Adrenal gland (tissue), 12 donors: ENCODE results near the gene CHI3L1. TPM values are rescaled to one million over a fixed set of nuclear protein-coding genes. Genes with fewer than 3 reads are reported as not detected.
A peak's percentile ranks its signal among the peaks of the same experiment; 100 is the strongest.

Experiments
- DNase-seq, 7 donors: peaks; one replicate each; pipeline ENCODE4 v3.0.0-alpha.2; 2019 to 2020
- H3K27ac ChIP-seq, 5 donors: fragments of 200-600 bp; sonication (generic) in 4 of 5; 1 replicate in 3 of 5; 2 replicates in 2 of 5; pipeline versions ENCODE4 v1.5.1 to v1.8.0; 2016 to 2020; ENCODE audit warnings: mild to moderate bottlenecking in 1 of 5
- H3K27me3 ChIP-seq: fragments of 200-600 bp; 2 replicates; pipeline ENCODE4 v1.8.0; 2021
- H3K36me3 ChIP-seq, 2 donors: fragments of 200-600 bp; replicated peaks in 1 of 2; 1 replicate in 1 of 2; 2 replicates in 1 of 2; pipeline versions ENCODE4 v1.5.1 to v1.8.0; 2018 to 2022
- H3K4me1 ChIP-seq, 2 donors: fragments of 200-600 bp; replicated peaks in 1 of 2; 1 replicate in 1 of 2; 2 replicates in 1 of 2; pipeline versions ENCODE4 v1.5.1 to v1.8.0; 2018 to 2021
- H3K4me3 ChIP-seq, 4 donors: fragments of 200-600 bp; sonication (generic) in 3 of 4; one replicate each; pipeline ENCODE4 v1.5.1; 2016 to 2018
- H3K9me3 ChIP-seq, 3 donors: fragments of 200-600 bp; sonication (generic) in 1 of 3; replicated peaks in 1 of 3; 1 replicate in 2 of 3; 2 replicates in 1 of 3; pipeline versions ENCODE4 v1.5.1 to v1.8.0; 2016 to 2021
- CTCF ChIP-seq, 6 experiments: fragments of 450-650 bp in 4 of 6; fragments of 200-600 bp in 2 of 6; sonication (generic) in 1 of 6; IDR thresholded peaks; 1 replicate in 5 of 6; 2 replicates in 1 of 6; pipeline versions ENCODE4 v1.5.1 to v1.8.0; 2016 to 2021; ENCODE audit warnings: antibody characterized with exemption in 6 of 6, mild to moderate bottlenecking in 2 of 6, moderate library complexity in 1 of 6
- POLR2A ChIP-seq, 2 donors: fragments of 450-650 bp; IDR thresholded peaks; one replicate each; pipeline ENCODE4 v1.6.1; 2017; ENCODE audit warnings: antibody characterized with exemption in 2 of 2, mild to moderate bottlenecking in 2 of 2, moderate library complexity in 1 of 2
- WGBS, 4 donors: extraction: QIAGEN DNeasy Blood & Tissue Kit in 2 of 4; methylation state at CpG; one replicate each; pipeline versions ENCODE4 v1.1.5 to v1.1.7; 2013 to 2017; 5-methylcytosine and 5-hydroxymethylcytosine counted together
- intact Hi-C, 2 donors: fragments of 100-400 bp; cut with DNase I; formaldehyde crosslinking; loops; one replicate each; pipeline versions ENCODE4 v1.14.1 to v1.15.0; 2022 to 2023
- polyA plus RNA-seq, 3 donors: library from polyadenylated mRNA; stranded (reverse); fragments of 200-250 nt in 2 of 3; fragments of 350-450 nt in 1 of 3; fragmentation: Illumina TruSeq in 1 of 3; extraction: RNeasy Lipid Tissue Mini Kit (QIAGEN cat#74804) in 1 of 3; gene quantifications; one replicate each; pipeline ENCODE4 v1.2.3, GENCODE V29; 2013 to 2014
- total RNA-seq, 9 donors: library from RNA; depleted of rRNA in 4 of 9; stranded (reverse); fragments of >200 nt in 4 of 9; fragments of 120-200 nt in 1 of 9; fragmentation: NEBNext Ultra II Directional in 1 of 9; extraction: Animal tissue kit (Norgen Biotek cat#: 25700) in 1 of 9; gene quantifications; one replicate each; pipeline versions ENCODE4 v1.1.0 to v1.2.4, GENCODE V29; 2013 to 2023
- donor health status: healthy with polysubstance abuse.
- donor health status: Bipolar disorder and iron deficiency.
- donor health status: DM: yes; HTN: yes; CAD: no.
- donor health status: DM: no; HTN: no; CAD: no.
- donor health status: DM: no; HTN: no; CAD: no.
- donor health status: DM: yes; HTN: yes; CAD: no.

Gene CHI3L1
- total and polyA plus RNA-seq, 12 donors, result 0.11 to 19.1 (median 0.74) TPM

GRCh38 chr1:203177470-203178039, 8.9 kb downstream of the CHI3L1 start:
- TF ChIP-seq CTCF (IDR thresholded peaks at IDR 0.05), result no peak
- TF ChIP-seq POLR2A (IDR thresholded peaks at IDR 0.05), result no peak
- Histone ChIP-seq H3K27me3 (no peaks in the 10 kb centered on the region), H3K4me3 (no peak overlapping the region), H3K9me3 (no peaks in the 10 kb centered on the region), H3K4me1 (peaks cover 4 to 14% of the 10 kb centered on the region in 2 donors), H3K36me3 (no peaks in the 10 kb centered on the region), H3K27ac (peak overlapping the region in 1 of 5 donors; percentile 50)
- DNase-seq, result peak in 6 of 7 donors; percentile 36 to 65 (median 52)
- intact Hi-C loops, result no loop called here
- WGBS, 4 donors, result 24 to 41% (median 38%) methylated on average over 6 to 9 of the region's 9 CpGs

GRCh38 chr1:203177036-203177405, 9.5 kb downstream of the CHI3L1 start:
- TF ChIP-seq CTCF (IDR thresholded peaks at IDR 0.05), result no peak
- TF ChIP-seq POLR2A (IDR thresholded peaks at IDR 0.05), result no peak
- no peak for DNase-seq
- 92 to 96% (median 93%) methylated on average over 6 of the region's 6 CpGs for WGBS, 4 donors
- no peak overlapping the region for H3K4me3 ChIP-seq
- H3K27ac ChIP-seq, result no peak overlapping the region
- no peaks in the 10 kb centered on the region for H3K36me3 ChIP-seq
- no peaks in the 10 kb centered on the region for H3K27me3 ChIP-seq
- intact Hi-C loops, result no loop called here
- H3K9me3 ChIP-seq, result no peaks in the 10 kb centered on the region
- peaks cover 4 to 14% of the 10 kb centered on the region in 2 donors for H3K4me1 ChIP-seq

GRCh38 chr1:203176273-203177035, 10.1 kb downstream of the CHI3L1 start:
- TF ChIP-seq CTCF (IDR thresholded peaks at IDR 0.05) (no peak), POLR2A (IDR thresholded peaks at IDR 0.05) (no peak)
- no peaks in the 10 kb centered on the region for H3K9me3 ChIP-seq
- no peak overlapping the region for H3K4me3 ChIP-seq
- H3K27ac ChIP-seq, result no peak overlapping the region
- no peak for DNase-seq
- peaks cover 4 to 14% of the 10 kb centered on the region in 2 donors for H3K4me1 ChIP-seq
- intact Hi-C loops, result no loop called here
- H3K27me3 ChIP-seq, result no peaks in the 10 kb centered on the region
- 88 to 95% (median 92%) methylated on average over 7 to 9 of the region's 9 CpGs for WGBS, 4 donors
- H3K36me3 ChIP-seq, result no peaks in the 10 kb centered on the region

GRCh38 chr1:203175827-203176241, 10.7 kb downstream of the CHI3L1 start:
- intact Hi-C loops, result no loop called here
- WGBS, 4 donors, result 67 to 75% (median 69%) methylated on average over 2 to 9 of the region's 9 CpGs
- Histone ChIP-seq H3K9me3 (no peaks in the 10 kb centered on the region), H3K4me3 (no peak overlapping the region), H3K36me3 (no peaks in the 10 kb centered on the region), H3K4me1 (peaks cover 4 to 14% of the 10 kb centered on the region in 2 donors), H3K27me3 (no peaks in the 10 kb centered on the region), H3K27ac (no peak overlapping the region)
- TF ChIP-seq POLR2A (IDR thresholded peaks at IDR 0.05), result no peak
- TF ChIP-seq CTCF (IDR thresholded peaks at IDR 0.05), result no peak
- peak in 4 of 7 donors; percentile 35 to 64 (median 48) for DNase-seq
